ENCODE data around the gene LPGAT1. TPM values are rescaled to one million over a fixed set of nuclear protein-coding genes. Genes with fewer than 3 reads are reported as not detected.
A peak's percentile ranks its signal among the peaks of the same experiment; 100 is the strongest.

Gene LPGAT1
- total and polyA plus RNA-seq, 2 of the 13 experiments (the other 11 are each of a cell fraction or from before 2014, with no cell fraction given), result 12.1 to 48.3 TPM

DNA sequence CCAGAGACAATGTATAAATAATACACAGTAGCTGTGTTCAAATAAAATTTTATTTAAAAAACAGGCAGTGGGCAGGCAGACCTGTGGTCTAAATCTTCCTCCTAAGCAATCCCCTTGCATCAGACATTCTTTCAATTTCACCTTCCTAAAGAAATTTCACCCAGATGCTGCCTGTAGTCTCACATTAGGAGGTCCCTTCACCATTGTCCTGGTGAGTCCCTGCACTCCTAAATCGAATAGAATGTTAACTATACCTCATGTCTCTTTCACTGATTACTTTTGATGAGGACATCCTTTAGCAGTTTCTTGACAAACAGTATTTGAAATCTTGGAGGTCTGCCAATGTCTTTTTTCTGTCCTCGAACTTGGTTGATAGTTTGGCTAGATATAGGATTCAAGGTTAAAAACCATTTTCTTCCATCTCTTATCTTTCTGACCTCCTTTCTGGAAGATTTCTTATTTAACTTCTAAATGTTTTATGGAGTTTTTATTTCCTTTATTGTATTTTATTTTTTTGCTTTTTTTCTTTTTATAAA is 77.5 kb downstream of the LPGAT1 start:
- H3K27me3 ChIP-seq (ENCODE audit: control insufficient read depth in 1 of 2, insufficient read depth in 2 of 2, low read length in 2 of 2), result no peaks in the 10 kb centered on the region
- no peak overlapping the region for H3K4me3 ChIP-seq (replicated peaks in 1 of 3; ENCODE audit: insufficient read depth in 1 of 3, low read depth in 2 of 3, low read length in 3 of 3)
- ChIA-PET CTCF (ENCODE audit: low intra/inter-chr PET ratio, low total read pairs) (no interaction called here), POLR2A (no interaction called here)
- no peak overlapping the region for H2AFZ ChIP-seq (ENCODE audit: low read length)
- DNase-seq (ENCODE audit: low spot score), result no peak
- H4K20me1 ChIP-seq (ENCODE audit: insufficient read depth, low read length), result no peaks in the 10 kb centered on the region
- no peak for FAIRE-seq
- no peak for ATAC-seq
- no peaks in the 10 kb centered on the region for H3K79me2 ChIP-seq (ENCODE audit: insufficient read depth, low read length)
- WGBS (ENCODE audit: low lambda C conversion rate), result 36% methylated on average over 2 of the region's 2 CpGs
- in situ Hi-C loops (cut with HindIII; ENCODE audit: extremely low pct_ligation_motif_present, low pct_unique_long_range_greater_than_20kb) (no loop called here), intact Hi-C loops (cut with micrococcal nuclease; ENCODE audit: unreplicated experiment) (no loop called here)
- peaks cover 5 to 16% of the 10 kb centered on the region in 2 experiments for H3K36me3 ChIP-seq (replicated peaks in 1 of 2; ENCODE audit: control insufficient read depth in 1 of 2, insufficient read depth in 2 of 2, low read length in 2 of 2)
- BruUV-seq (replicated peaks), result no TSS peak
- H3K4me2 ChIP-seq (ENCODE audit: low read depth, low read length), result peak overlapping the region; percentile 27; the same call in 1 of the 2 replicates
- H3K9ac ChIP-seq (ENCODE audit: insufficient read depth, low read depth, low read length), result no peak overlapping the region
- TF ChIP-seq STAT5B (CRISPR knock-in tag; IDR thresholded peaks at IDR 0.05) (no peak), ZBTB1 (CRISPR knock-in tag; IDR thresholded peaks at IDR 0.05; ENCODE audit: borderline replicate concordance) (no peak), ZNF329 (CRISPR knock-in tag; IDR thresholded peaks at IDR 0.05; ENCODE audit: low read depth) (no peak), ATF7 (IDR thresholded peaks at IDR 0.05) (no peak), ATF7 (CRISPR knock-in tag; IDR thresholded peaks at IDR 0.05) (no peak), MAFK (conservative IDR thresholded peaks at IDR 0.05 in 1 of 2, IDR thresholded peaks at IDR 0.05 in 1 of 2; ENCODE audit: low read length in 2 of 2) (no peak), RFXAP (CRISPR knock-in tag; IDR thresholded peaks at IDR 0.05; ENCODE audit: borderline replicate concordance) (no peak), ZNF619 (CRISPR knock-in tag; IDR thresholded peaks at IDR 0.05) (no peak), AGO2 (optimal IDR thresholded peaks at IDR 0.05; ENCODE audit: low read depth, low read length) (no peak), MTA3 (CRISPR knock-in tag; IDR thresholded peaks at IDR 0.05) (no peak), EP300 (IDR thresholded peaks at IDR 0.05; ENCODE audit: low read depth in 2 of 2, low read length in 2 of 2) (no peak), EP300 (CRISPR knock-in tag; IDR thresholded peaks at IDR 0.05; ENCODE audit: borderline replicate concordance) (no peak), KLF6 (CRISPR knock-in tag; IDR thresholded peaks at IDR 0.05) (no peak), MIER2 (CRISPR knock-in tag; IDR thresholded peaks at IDR 0.05) (no peak), FOXA1 (IDR thresholded peaks at IDR 0.05) (no peak), FOXA1 (CRISPR knock-in tag; IDR thresholded peaks at IDR 0.05) (no peak)
- TF ChIP-seq, protein P1, sequence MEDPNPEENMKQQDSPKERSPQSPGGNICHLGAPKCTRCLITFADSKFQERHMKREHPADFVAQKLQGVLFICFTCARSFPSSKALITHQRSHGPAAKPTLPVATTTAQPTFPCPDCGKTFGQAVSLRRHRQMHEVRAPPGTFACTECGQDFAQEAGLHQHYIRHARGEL (CRISPR knock-in tag; IDR thresholded peaks at IDR 0.05), result no peak
- TF ChIP-seq, protein P2, sequence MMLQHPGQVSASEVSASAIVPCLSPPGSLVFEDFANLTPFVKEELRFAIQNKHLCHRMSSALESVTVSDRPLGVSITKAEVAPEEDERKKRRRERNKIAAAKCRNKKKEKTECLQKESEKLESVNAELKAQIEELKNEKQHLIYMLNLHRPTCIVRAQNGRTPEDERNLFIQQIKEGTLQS (CRISPR knock-in tag; IDR thresholded peaks at IDR 0.05), result no peak
- H3K4me1 ChIP-seq (ENCODE audit: insufficient read depth, low read length), result peaks cover 31% of the 10 kb centered on the region
- peak overlapping the region; percentile 18 for H3K27ac ChIP-seq (ENCODE audit: extremely low read length, insufficient read depth, low read length)
- H3K9me3 ChIP-seq (ENCODE audit: low read length), result peaks cover 4% of the 10 kb centered on the region

All from HepG2 (cell line).